ENCODE data around the gene NAA16. TPM values are rescaled to one million over a fixed set of nuclear protein-coding genes. Genes with fewer than 3 reads are reported as not detected.

Gene NAA16
- total RNA-seq, 4 donors from 2014 or later = 28.7 to 45.3 (median 37.6) TPM

DNA sequence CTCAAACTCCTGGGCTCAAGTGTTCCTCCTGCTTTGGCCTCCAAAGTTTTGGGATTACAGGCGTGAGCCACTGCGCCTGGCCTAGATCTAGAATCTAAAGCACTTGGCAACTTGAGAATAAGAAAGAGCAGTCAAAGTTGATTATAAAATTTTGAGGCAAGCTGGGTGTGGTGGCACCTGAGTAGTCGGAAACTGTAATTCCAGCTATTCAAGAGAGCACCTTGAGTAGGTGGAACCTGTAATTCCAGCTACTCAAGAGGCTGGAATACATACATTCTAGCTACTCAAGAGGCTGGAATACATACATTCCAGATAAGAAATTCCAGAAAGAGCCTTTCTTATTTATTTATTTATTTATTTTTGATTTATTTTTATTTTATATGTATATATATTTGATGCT is 8.3 kb upstream of the NAA16 start:
- TF ChIP-seq, protein P1, sequence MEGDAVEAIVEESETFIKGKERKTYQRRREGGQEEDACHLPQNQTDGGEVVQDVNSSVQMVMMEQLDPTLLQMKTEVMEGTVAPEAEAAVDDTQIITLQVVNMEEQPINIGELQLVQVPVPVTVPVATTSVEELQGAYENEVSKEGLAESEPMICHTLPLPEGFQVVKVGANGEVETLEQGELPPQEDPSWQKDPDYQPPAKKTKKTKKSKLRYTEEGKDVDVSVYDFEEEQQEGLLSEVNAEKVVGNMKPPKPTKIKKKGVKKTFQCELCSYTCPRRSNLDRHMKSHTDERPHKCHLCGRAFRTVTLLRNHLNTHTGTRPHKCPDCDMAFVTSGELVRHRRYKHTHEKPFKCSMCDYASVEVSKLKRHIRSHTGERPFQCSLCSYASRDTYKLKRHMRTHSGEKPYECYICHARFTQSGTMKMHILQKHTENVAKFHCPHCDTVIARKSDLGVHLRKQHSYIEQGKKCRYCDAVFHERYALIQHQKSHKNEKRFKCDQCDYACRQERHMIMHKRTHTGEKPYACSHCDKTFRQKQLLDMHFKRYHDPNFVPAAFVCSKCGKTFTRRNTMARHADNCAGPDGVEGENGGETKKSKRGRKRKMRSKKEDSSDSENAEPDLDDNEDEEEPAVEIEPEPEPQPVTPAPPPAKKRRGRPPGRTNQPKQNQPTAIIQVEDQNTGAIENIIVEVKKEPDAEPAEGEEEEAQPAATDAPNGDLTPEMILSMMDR (IDR thresholded peaks at IDR 0.05) = no peak
- TF ChIP-seq EP300 (IDR thresholded peaks at IDR 0.05) = no peak
- TF ChIP-seq POLR2A (IDR thresholded peaks at IDR 0.05) = no peak
- no peaks in the 10 kb centered on the region for H3K4me1 ChIP-seq
- H3K36me3 ChIP-seq = no peaks in the 10 kb centered on the region
- H3K27ac ChIP-seq = no peak overlapping the region
- WGBS, 2 donors = 92 to 94% methylated on average over 3 of the region's 3 CpGs
- no peaks in the 10 kb centered on the region for H3K9me3 ChIP-seq
- no peak for DNase-seq (ENCODE audit: low spot score in 2 of 2)
- no peaks in the 10 kb centered on the region for H3K27me3 ChIP-seq
- H3K4me3 ChIP-seq = no peak overlapping the region

- no peak for DNase-seq (ENCODE audit: low spot score in 2 of 2)
- H3K27me3 ChIP-seq = no peaks in the 10 kb centered on the region
- no peaks in the 10 kb centered on the region for H3K36me3 ChIP-seq
- H3K27ac ChIP-seq = no peak overlapping the region
- no peak overlapping the region for H3K4me3 ChIP-seq
- H3K4me1 ChIP-seq = no peaks in the 10 kb centered on the region
- no peaks in the 10 kb centered on the region for H3K9me3 ChIP-seq
- TF ChIP-seq, protein P1 (IDR thresholded peaks at IDR 0.05) = no peak
- TF ChIP-seq POLR2A (IDR thresholded peaks at IDR 0.05) (no peak), EP300 (IDR thresholded peaks at IDR 0.05) (no peak)
Measured at GRCh38 chr13:41304551-41304950, 6.5 kb upstream of the NAA16 start.

- Histone ChIP-seq H3K9me3 (no peaks in the 10 kb centered on the region), H3K4me1 (peaks cover 0 to 4% (median 0%) of the 10 kb centered on the region in 4 donors), H3K4me3 (no peak overlapping the region), H3K27ac (no peak overlapping the region), H3K27me3 (no peaks in the 10 kb centered on the region), H3K36me3 (no peaks in the 10 kb centered on the region)
- 69% methylated on average over 15 of the region's 15 CpGs for WGBS, 2 donors
- no peak for TF ChIP-seq EP300 (IDR thresholded peaks at IDR 0.05)
- TF ChIP-seq, protein P1 (IDR thresholded peaks at IDR 0.05) = no peak
- no peak for TF ChIP-seq POLR2A (IDR thresholded peaks at IDR 0.05)
- no peak for DNase-seq (ENCODE audit: low spot score in 2 of 2)
Measured at GRCh38 chr13:41306271-41307145, 4.6 kb upstream of the NAA16 start.

- Histone ChIP-seq H3K9me3 (no peaks in the 10 kb centered on the region), H3K27me3 (no peaks in the 10 kb centered on the region), H3K4me3 (no peak overlapping the region), H3K36me3 (no peaks in the 10 kb centered on the region), H3K27ac (no peak overlapping the region), H3K4me1 (peaks cover 0 to 10% (median 4%) of the 10 kb centered on the region in 4 donors)
- DNase-seq (ENCODE audit: low spot score in 2 of 2) = no peak
- TF ChIP-seq POLR2A (IDR thresholded peaks at IDR 0.05) = no peak
- no peak for TF ChIP-seq EP300 (IDR thresholded peaks at IDR 0.05)
- TF ChIP-seq, protein P1 (IDR thresholded peaks at IDR 0.05) = no peak
- WGBS, 2 donors = 84% methylated on average over 11 of the region's 11 CpGs
Measured at GRCh38 chr13:41307884-41308640, 3.0 kb upstream of the NAA16 start.
